HEK293T (cell line): Measurements from ENCODE around the gene ITGB2.

Experiments used
- ELF4 ChIP-seq: fragments of 450-650 bp; IDR thresholded peaks from 2 replicates; pipeline ENCODE4 v1.6.1; 2017; ENCODE audit warnings: antibody characterized with exemption
- FOXK2 ChIP-seq: fragments of 450-650 bp; IDR thresholded peaks from 2 replicates; pipeline ENCODE4 v1.6.1; 2016; ENCODE audit warnings: mild to moderate bottlenecking
- FOXM1 ChIP-seq: fragments of 450-650 bp; IDR thresholded peaks from 2 replicates; pipeline ENCODE4 v1.6.1; 2017; ENCODE audit warnings: mild to moderate bottlenecking, borderline replicate concordance
- HDGF ChIP-seq: fragments of 450-650 bp; IDR thresholded peaks from 2 replicates; pipeline ENCODE4 v1.6.1; 2017; ENCODE audit warnings: antibody characterized with exemption, borderline replicate concordance
- L3MBTL2 ChIP-seq: fragments of 450-650 bp; conservative IDR thresholded peaks from 2 replicates; pipeline ENCODE4 v1.6.1; 2016; ENCODE audit warnings: mild to moderate bottlenecking
- LEF1 ChIP-seq: fragments of 450-650 bp; IDR thresholded peaks from 2 replicates; pipeline ENCODE4 v1.6.1; 2017; ENCODE audit warnings: mild to moderate bottlenecking, borderline replicate concordance
- SP1 ChIP-seq: fragments of 450-650 bp; IDR thresholded peaks from 2 replicates; pipeline ENCODE4 v1.6.1; 2017
- TARDBP ChIP-seq: fragments of 450-650 bp; IDR thresholded peaks from 2 replicates; pipeline ENCODE4 v1.6.1; 2016
- ZNF384 ChIP-seq: fragments of 450-650 bp; IDR thresholded peaks from 2 replicates; pipeline ENCODE4 v1.6.1; 2016

- TF ChIP-seq SP1 (no peak), L3MBTL2 (no peak), ZNF384 (no peak), FOXM1 (no peak), HDGF (no peak), FOXK2 (no peak), TARDBP (no peak), ELF4 (no peak), LEF1 (no peak)
Measured at GRCh38 chr21:44898011-44898488, 22.6 kb downstream of the ITGB2 start.
